Stimulated activated CD8-positive, alpha-beta memory T cell treated with anti-CD3 and anti-CD28 coated beads, Interleukin-7, amount 100 ng/mL, for 48 hours (primary cell): ENCODE measurements around the gene TROAP.
"Not testable (repeated sequence)": the region's sequence is repeated elsewhere in the genome, so short reads cannot be mapped to it uniquely, and the experiment has no call there.

Experiments used
- DNase-seq, 2 donors: peaks; one replicate each; pipeline ENCODE4 v3.0.0-alpha.2; 2020; ENCODE audit warnings: low read depth in 1 of 2; ENCODE audit errors: extremely low read depth in 1 of 2

TROAP gene

GRCh38 chr12:49327887-49328286 is 4.8 kb downstream of the TROAP start:
- DNase-seq: no peak

DNA sequence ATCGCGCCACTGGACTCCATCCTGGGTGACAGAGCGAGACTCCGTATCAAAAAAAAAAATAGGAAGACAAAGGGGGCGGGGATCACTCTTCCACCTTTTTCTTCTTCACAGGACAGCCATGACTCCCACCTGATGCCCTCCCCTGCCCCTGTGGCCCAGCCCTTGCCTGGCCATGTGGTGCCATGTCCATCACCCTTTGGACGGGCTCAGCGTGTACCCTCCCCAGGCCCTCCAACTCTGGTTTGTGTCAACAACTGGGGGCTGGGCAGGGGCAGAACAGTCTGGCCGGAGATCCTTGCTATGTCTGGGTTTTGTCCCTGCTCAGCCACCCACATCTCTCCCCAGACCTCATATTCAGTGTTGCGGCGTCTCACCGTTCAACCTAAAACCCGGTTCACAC is 5.8 kb downstream of the TROAP start:
- DNase-seq: no peak

GRCh38 chr12:49330032-49330619 is 7.1 kb downstream of the TROAP start:
- no peak for DNase-seq

- DNase-seq: no peak
These were observed 7.8 kb downstream of the TROAP start for GRCh38 chr12:49330631-49331379.

DNA sequence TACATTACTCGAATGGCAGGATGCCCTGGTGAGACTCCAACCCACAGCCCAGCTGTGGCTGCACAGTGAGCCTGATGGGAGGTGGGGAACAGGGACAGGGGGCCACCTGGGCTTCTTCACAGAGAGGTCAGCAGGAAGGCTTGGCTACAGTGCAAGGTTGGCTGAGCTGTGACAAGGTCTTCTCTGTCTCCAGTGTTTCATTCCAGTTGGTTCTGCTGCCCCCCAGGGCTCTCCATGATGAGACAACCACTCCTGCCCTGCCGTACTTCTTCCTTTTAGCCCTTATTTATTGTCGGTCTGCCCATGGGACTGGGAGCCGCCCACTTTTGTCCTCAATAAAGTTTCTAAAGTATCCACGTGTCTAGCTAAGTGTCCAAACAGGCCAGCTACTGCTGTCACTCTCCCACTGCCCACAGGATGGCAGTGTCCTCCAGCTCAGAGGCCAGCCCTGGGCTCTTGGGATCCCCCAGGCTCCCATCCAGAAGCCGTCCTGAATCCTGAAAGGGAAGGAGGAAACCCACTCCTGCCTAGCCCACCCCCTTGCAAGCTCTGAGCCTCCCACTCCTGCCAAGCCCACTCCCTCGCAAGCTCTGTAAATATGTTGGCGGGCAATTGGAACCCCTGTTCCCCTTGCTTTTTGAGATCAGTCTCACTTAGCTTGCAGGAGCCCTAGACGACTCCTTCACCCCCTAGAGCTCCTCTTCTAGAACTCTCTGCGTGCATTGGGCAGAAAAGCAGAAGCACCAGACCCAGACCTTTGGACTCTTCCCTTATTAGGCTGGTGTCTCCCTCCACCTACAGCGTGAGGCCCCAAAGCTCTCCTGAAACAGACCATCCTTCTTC is 8.5 kb downstream of the TROAP start:
- DNase-seq: no peak

DNA sequence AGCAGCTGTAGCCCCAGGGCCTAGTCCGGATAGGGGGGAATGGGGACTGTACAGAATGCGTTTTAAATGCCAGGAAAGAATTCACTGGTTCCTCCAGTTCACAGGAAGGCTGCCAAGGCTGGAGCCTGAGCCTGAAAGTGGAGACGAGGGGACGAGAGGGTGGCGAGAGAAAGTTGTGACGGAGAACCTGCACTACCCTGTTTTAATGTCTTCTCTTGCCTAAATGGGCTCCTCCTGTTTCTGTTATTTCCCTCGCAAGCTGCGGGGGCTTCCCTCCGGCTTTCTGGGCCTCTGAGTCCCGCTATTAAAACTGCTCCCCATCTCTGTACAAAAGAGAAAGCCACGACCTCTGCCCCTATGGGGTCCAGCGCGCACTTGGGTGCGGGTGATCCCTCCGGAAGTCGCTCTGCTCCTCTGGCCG is 9.4 kb downstream of the TROAP start:
- DNase-seq: no peak

DNA sequence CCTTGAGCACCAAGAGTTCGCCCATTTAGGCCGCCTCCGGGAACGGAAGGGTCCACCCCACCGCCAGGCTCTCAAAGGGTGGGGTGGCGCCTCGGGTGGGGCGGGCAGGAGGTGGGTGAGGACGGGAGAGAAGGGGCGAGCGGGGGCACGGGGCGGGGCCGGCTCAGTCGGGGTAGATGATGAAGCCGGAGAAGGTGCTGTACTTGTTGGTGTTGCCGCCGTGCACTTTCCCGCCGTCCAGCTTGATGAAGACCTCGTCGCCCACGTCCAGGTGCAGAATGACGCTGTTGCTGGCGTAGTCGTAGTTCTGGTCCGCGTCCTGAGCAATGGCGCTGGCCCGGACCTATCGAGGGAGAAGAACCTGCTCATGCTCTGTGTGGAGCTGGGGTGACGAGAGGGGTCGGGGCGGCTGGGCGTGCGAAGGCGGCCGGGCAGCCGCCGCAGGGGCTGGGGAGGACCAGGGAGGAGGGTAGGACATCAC is 9.9 kb downstream of the TROAP start:
- no peak for DNase-seq

DNA sequence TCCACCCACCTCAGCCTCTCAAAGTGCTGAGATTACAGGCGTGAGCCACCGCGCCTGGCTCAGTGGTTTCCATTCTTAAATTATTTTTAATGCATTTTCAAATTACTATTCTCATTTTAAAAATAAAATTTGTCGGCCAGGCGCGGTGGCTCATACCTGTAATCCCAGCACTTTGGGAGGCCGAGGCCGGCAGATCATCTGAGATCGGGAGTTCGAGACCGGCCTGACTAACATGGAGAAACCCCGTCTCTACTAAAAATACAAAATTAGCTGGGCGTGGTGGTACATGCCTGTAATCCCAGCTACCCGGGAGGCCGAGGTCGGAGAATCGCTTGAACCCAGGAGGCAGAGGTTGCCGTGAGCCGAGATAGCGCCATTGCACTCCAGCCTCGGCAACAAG is 10.7 kb downstream of the TROAP start:
- DNase-seq: not testable (repeated sequence)

- DNase-seq: no peak
These were observed 11.2 kb downstream of the TROAP start for GRCh38 chr12:49334226-49334625.

DNA sequence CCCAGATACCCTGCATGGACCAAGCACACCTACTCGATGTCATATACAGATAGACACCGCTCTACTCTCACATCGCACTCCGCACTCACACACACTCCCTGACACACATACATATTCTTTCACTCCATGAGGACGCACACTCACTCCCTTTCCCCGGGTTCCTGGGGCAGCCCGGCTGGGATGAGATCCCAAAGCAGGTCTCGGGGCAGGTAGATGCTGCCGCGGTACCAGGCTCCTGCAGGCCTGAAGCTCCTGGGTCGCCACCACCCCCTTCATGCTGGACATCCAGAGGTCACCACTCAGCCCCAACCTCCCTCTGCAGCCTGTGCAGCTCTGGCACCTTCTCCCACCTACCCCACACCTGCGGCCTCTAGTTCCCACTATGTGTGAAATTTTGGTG is 11.6 kb downstream of the TROAP start:
- no peak for DNase-seq

DNA sequence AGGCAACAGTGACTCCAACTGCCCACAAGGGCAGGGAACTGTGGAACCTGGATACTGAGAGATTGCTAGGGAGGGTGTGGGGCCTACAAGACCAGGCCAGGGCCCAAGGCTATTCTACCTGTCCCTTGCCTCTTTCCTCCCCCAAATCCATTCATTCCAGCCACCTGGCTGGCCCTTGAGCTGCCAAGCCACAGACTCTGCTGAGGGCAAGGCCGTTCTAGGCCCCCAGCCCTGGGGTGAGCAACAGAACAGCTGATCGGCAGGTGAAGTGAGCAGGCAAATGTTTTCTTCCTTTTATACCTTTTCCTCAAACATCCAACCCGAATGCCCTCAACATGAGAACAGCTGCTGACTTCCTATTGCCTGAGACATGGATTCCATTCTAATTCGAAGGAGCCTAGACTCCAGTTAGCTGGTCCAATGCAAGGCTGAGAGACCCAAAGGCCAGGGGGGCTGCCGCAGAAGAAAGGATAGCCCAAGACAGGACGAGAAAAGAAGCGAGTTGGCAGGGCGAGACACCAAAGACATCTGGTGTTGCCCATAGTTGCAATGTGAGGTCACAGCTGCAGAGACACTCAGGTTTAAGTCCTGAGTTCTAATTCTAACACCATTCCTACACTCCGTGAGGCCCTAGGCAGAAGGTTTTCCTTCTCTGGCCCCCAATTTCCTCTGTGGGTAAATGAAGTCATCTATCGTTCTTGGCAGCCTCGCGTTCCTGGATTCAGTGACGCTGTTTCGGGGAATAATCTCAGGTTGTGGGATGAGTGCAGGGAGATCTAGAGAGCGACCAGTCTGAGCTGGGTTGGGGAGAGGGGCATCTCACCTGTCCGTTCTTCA is 12.3 kb downstream of the TROAP start:
- DNase-seq: no peak

- DNase-seq: no peak
These were observed 13.0 kb downstream of the TROAP start for GRCh38 chr12:49335955-49336644.

DNA sequence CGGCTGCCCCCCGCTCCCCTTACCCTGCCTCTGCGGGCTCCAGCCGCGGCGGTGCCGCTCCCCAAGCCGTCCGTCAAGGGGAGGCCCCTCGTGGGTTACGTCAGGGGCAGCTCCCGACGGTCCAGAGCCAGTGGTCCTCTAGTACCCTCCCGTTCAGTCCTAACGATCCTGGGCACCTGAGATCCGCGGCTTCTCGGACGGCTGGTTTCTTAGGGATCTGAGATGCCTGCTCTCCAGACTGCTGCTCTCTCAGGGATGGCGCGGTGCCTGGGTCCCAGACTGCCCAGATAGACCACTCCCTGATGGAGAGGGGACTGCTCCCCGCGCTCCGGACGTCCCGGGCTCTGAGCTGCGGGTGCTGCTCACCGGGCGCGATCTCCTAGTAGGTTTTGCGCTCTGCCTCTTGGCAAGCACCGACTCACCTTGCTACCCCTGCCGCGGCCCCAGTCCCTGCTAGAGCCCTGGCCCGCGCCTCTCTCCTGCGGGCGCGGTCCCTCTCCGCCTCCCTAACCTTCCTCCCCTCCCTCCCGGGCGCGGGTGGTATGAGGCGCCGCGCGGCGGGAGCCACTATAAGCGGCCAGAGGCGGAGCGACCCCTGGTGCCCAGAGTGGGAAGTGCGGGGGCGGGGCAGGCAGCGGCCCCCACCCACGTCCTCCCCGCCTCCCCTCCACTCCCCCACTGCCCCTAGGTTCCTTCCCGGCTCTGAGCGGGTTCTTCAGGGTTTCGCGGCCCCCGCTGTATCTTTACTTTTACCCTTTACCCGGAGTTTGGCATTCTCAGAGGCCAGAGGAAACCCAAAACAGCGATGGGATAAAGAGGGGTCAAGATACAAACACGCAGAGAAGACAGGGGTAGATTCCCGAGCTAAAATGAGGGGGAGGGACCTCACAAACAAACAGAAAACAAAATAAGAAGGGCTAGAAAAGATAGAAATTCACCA is 13.9 kb downstream of the TROAP start, which contains the start of gene C1QL4:
C1QL4 (minus strand) TSS at position 544 of the 940 bp plus-strand sequence. CDS start 711 bp downstream, outside the sequence.
- DNase-seq: peak; percentile 65 to 75

GRCh38 chr12:49338830-49339463 is 15.9 kb downstream of the TROAP start:
- no peak for DNase-seq

GRCh38 chr12:49339464-49339861 is 16.4 kb downstream of the TROAP start:
- DNase-seq: no peak

GRCh38 chr12:49340095-49340870 is 17.2 kb downstream of the TROAP start:
- no peak for DNase-seq

DNA sequence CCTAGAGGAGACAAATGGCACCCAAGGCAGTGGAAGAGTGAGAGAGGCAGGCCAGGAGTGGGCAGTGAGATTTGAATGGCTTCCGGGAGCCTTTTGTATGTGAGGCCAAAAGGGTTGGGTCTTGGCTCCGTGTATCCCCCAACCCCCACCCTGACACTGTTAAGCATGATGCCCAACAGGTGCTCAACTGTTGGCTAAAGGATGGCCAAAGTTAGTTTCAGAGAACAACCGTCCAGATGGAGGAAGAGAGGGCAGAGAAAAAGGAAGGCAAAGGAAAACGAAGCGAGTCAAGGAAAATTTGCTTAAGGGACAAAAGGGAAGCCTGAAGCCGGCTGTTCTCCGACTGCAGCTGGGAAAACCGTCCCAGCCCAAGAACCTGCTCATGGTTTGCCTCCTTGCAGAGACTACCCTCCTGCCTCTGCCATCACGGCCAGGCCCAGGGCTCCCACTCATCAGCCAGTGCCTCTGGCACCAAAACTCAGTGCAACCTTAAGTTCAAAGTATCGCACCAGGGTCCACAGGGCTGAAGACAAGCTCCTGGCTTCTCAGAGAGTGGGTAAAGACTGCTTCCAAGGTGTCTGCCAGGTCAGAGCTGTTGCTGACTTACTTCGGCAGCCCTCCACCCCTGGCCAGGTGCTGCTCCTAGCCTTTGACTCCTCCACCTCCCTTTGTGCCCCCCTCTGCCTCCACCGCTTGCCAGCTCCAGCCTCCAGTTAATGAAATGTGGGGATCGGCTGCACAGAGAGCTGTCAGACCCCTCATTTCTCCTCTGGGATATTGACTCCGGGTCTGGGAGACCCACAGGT is 18.1 kb downstream of the TROAP start:
- no peak for DNase-seq
